ENCODE results near the gene RPS6KA4. TPM values are rescaled to one million over a fixed set of nuclear protein-coding genes. Genes with fewer than 3 reads are reported as not detected.

RPS6KA4 gene
- total and polyA plus RNA-seq, 2 of the 13 experiments (the other 11 are each of a cell fraction or from before 2014, with no cell fraction given), result 8.9 to 14.2 TPM

DNA sequence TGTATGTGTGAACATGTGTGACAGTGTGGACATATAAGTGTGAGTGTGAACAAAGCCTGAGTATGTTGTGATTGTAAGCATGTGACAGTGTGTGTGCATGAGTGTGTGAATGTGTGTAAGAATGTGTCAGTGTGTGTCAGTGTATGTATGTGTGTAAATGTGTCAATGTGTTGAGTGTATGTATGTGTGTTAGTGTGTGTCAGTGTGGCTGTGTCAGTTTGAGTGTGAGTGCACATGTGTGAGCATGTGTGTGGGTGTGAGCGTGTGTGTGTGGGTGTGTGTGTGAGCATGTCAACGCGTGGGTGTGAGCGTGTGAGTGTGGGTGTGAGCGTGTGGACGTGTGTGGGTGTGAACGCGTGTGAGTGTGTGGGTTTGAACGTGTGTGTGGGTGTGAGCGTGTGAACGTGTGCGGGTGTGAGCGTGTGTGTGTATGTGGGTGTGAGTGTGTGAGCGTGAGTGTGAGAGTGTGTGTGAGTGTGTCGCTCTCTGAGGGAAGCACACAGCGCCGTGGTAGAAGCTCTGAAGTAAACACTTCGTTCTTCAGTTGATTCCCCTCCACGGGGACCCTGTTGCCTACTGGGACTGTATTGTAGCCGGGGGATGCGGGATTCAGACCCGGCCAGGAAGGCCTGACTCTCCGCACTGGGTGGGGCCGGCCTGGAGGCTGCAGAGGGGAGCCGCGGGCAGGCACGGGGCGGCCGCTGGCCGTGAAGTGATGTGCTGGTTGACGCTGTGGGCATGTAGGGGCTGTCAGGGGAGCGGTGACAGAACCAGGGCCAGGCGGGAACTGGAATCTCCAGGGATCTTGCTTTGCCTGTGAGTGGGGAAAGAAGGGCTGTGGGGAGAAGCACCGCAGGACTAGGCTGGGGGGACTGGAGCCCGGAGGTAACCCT, 21.1 kb downstream of the RPS6KA4 start:
- Histone ChIP-seq H3K79me2 (ENCODE audit: insufficient read depth, low read length) (no peaks in the 10 kb centered on the region), H3K9ac (ENCODE audit: insufficient read depth, low read depth, low read length) (no peak overlapping the region), H3K4me1 (ENCODE audit: insufficient read depth, low read length) (no peaks in the 10 kb centered on the region), H3K9me3 (ENCODE audit: low read length) (no peaks in the 10 kb centered on the region), H3K36me3 (replicated peaks in 1 of 2; ENCODE audit: control insufficient read depth in 1 of 2, insufficient read depth in 2 of 2, low read length in 2 of 2) (no peaks in the 10 kb centered on the region), H4K20me1 (ENCODE audit: insufficient read depth, low read length) (no peaks in the 10 kb centered on the region), H2AFZ (ENCODE audit: low read length) (no peak overlapping the region), H3K27me3 (ENCODE audit: control insufficient read depth in 1 of 2, insufficient read depth in 2 of 2, low read length in 2 of 2) (peaks cover 7 to 65% of the 10 kb centered on the region in 2 experiments; a peak in 4 of 5 replicates), H3K27ac (ENCODE audit: extremely low read length, insufficient read depth, low read length) (no peak overlapping the region), H3K4me2 (ENCODE audit: low read depth, low read length) (no peak overlapping the region), H3K4me3 (replicated peaks in 1 of 3; ENCODE audit: insufficient read depth in 1 of 3, low read depth in 2 of 3, low read length in 3 of 3) (no peak overlapping the region)
- 44% methylated on average over 33 of the region's 35 CpGs for WGBS (ENCODE audit: low lambda C conversion rate)
- DNase-seq (ENCODE audit: low spot score) (no peak), ATAC-seq (peak; percentile 51; the same call in 2 of the 3 replicates), FAIRE-seq (no peak)
- TF ChIP-seq, protein P1, sequence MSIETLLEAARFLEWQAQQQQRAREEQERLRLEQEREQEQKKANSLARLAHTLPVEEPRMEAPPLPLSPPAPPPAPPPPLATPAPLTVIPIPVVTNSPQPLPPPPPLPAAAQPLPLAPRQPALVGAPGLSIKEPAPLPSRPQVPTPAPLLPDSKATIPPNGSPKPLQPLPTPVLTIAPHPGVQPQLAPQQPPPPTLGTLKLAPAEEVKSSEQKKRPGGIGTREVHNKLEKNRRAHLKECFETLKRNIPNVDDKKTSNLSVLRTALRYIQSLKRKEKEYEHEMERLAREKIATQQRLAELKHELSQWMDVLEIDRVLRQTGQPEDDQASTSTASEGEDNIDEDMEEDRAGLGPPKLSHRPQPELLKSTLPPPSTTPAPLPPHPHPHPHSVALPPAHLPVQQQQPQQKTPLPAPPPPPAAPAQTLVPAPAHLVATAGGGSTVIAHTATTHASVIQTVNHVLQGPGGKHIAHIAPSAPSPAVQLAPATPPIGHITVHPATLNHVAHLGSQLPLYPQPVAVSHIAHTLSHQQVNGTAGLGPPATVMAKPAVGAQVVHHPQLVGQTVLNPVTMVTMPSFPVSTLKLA (IDR thresholded peaks at IDR 0.05), result peak; percentile 65
- TF ChIP-seq ZNF207 (IDR thresholded peaks at IDR 0.05; ENCODE audit: borderline replicate concordance) (peak; percentile 77; the same call in 1 of the 2 replicates), LCORL (IDR thresholded peaks at IDR 0.05) (no peak), LCORL (CRISPR knock-in tag; IDR thresholded peaks at IDR 0.05) (no peak), HNRNPH1 (optimal IDR thresholded peaks at IDR 0.05; ENCODE audit: low read depth, low read length) (no peak), FOXK2 (IDR thresholded peaks at IDR 0.05) (0 out of 2 replicates have a peak, but pooled peaks have one; percentile 6), FOXA1 (IDR thresholded peaks at IDR 0.05) (0 out of 2 replicates have a peak, but pooled peaks have one; percentile 13), FOXA1 (CRISPR knock-in tag; IDR thresholded peaks at IDR 0.05) (no peak)
- CTCF ChIA-PET (ENCODE audit: low intra/inter-chr PET ratio, low total read pairs), result no interaction called here
- BruUV-seq (replicated peaks), result no TSS peak
- POLR2A ChIA-PET, result no interaction called here
- in situ Hi-C loops (cut with HindIII; ENCODE audit: extremely low pct_ligation_motif_present, low pct_unique_long_range_greater_than_20kb) (no loop called here), intact Hi-C loops (cut with micrococcal nuclease; ENCODE audit: unreplicated experiment) (no loop called here)
